Transverse colon (tissue), 4 donors: ENCODE results near the gene LRRN4. TPM values are rescaled to one million over a fixed set of nuclear protein-coding genes. Genes with fewer than 3 reads are reported as not detected.
"Not testable (repeated sequence)": the region's sequence is repeated elsewhere in the genome, so short reads cannot be mapped to it uniquely, and the experiment has no call there.

Experiments used
- DNase-seq: peaks from one replicate; pipeline ENCODE4 v3.0.0-alpha.2; 2019
- H3K27ac ChIP-seq, 4 donors: fragments of 200-600 bp; sonication (generic); 2 replicates each; pipeline ENCODE4 v1.5.1; 2016 to 2018; ENCODE audit warnings: inconsistent platforms in 4 of 4
- H3K27me3 ChIP-seq: fragments of 200-600 bp; sonication (generic); 2 replicates; pipeline ENCODE4 v1.5.1; 2017; ENCODE audit warnings: inconsistent platforms
- H3K36me3 ChIP-seq, 4 donors: fragments of 200-600 bp; sonication (generic); 2 replicates each; pipeline ENCODE4 v1.5.1; 2017 to 2019; ENCODE audit warnings: inconsistent platforms in 4 of 4
- H3K4me1 ChIP-seq, 4 donors: fragments of 200-600 bp; sonication (generic); 2 replicates each; pipeline ENCODE4 v1.5.1; 2017 to 2020; ENCODE audit warnings: inconsistent platforms in 4 of 4
- H3K4me3 ChIP-seq, 4 donors: fragments of 200-600 bp; sonication (generic); 1 replicate in 1 of 4; 2 replicates in 3 of 4; pipeline versions ENCODE4 v1.5.1 to v1.6.1; 2017 to 2019; ENCODE audit warnings: inconsistent platforms in 4 of 4
- H3K9me3 ChIP-seq, 2 donors: fragments of 200-600 bp; sonication (generic); 2 replicates each; pipeline ENCODE4 v1.5.1; 2017 to 2019; ENCODE audit warnings: inconsistent platforms in 2 of 2
- EP300 ChIP-seq: sonication (generic); formaldehyde crosslinking; IDR thresholded peaks from one replicate; pipeline ENCODE4 v1.6.1; 2017; ENCODE audit warnings: antibody characterized with exemption, low read depth
- POLR2A ChIP-seq: fragments of 450-650 bp; IDR thresholded peaks from one replicate; pipeline ENCODE4 v1.6.1; 2016; ENCODE audit warnings: antibody characterized with exemption, mild to moderate bottlenecking, moderate library complexity
- POLR2AphosphoS5 ChIP-seq, 3 donors: sonication (generic); formaldehyde crosslinking; IDR thresholded peaks; one replicate each; pipeline ENCODE4 v1.6.1; 2016; ENCODE audit warnings: antibody characterized with exemption in 3 of 3
- WGBS, 2 donors: methylation state at CpG; one replicate each; pipeline ENCODE4 v1.1.5; 2018; ENCODE audit warnings: low coverage in 1 of 2; 5-methylcytosine and 5-hydroxymethylcytosine counted together
- in situ Hi-C, 4 donors: fragments of 200-750 bp; cut with MboI; loops; one replicate each; pipeline versions ENCODE4 v1.15.0 to v1.15.1; 2017; ENCODE audit warnings: low sequenced_read_pairs in 3 of 4, low pct_ligation_motif_present in 1 of 4, low pct_unique_long_range_greater_than_20kb in 1 of 4
- intact Hi-C: fragments of 100-400 bp; cut with DNase I; formaldehyde crosslinking; loops from one replicate; pipeline ENCODE4 v1.15.1; 2023; ENCODE audit warnings: low total_unique reads
- total RNA-seq, 4 donors: library from RNA; depleted of rRNA; stranded (reverse); fragments of >200 nt; gene quantifications; one replicate each; pipeline ENCODE4 v1.1.0, GENCODE V29; 2016
- TF ChIP-seq, protein P1 (sequence below), 5 experiments: fragments of 200-600 bp in 3 of 5; fragments of 450-650 bp in 2 of 5; sonication (generic) in 3 of 5; IDR thresholded peaks; 1 replicate in 2 of 5; 2 replicates in 3 of 5; pipeline ENCODE4 v1.5.1; 2016 to 2017; ENCODE audit warnings: antibody characterized with exemption in 5 of 5, inconsistent platforms in 3 of 5, mild to moderate bottlenecking in 2 of 5, moderate library complexity in 1 of 5

Gene LRRN4
- total RNA-seq, 4 donors from 2014 or later = 0.48 TPM; not detected in 3

DNA sequence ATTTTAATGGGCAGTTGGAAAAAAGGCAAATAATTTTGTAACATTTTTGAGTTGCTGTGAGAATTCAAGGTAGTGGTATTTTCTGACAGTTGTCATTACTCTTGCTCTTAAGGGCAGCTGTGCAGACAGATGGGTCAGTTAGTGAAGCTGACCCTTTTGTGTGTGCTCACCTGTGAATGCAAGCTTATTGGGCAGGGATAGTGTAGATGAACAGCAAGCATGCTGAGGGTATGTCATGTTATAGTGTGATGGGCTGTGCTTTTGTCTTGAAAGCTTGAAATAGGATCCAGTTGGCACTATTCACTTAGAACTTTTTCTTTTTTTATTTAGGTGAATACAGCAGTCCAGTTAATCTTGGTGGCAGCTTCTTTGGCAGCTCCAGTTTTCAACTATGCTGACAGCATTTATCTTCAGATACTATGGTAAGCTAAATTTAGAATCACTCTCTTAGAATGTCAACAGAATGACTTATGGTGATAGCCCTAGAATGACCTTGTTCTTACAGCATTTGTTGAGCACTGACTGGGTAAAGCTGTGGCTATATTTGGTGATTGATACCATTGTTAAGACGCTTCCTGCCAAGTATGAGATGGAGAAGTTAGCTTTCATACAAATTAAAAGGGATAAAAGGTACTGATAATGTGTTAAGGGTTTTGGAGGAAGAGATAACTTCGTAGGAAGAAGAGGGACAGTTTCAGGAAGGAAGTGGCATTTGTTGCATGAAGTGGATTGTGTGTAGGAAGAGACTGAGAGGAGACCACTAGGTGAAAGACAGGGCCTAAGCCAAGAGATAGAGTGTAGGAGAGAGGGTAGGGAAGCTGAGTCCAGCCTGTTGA is 19.5 kb downstream of the LRRN4 start:
- H3K36me3 ChIP-seq = peaks cover 0 to 48% (median 7%) of the 10 kb centered on the region in 4 donors

DNA sequence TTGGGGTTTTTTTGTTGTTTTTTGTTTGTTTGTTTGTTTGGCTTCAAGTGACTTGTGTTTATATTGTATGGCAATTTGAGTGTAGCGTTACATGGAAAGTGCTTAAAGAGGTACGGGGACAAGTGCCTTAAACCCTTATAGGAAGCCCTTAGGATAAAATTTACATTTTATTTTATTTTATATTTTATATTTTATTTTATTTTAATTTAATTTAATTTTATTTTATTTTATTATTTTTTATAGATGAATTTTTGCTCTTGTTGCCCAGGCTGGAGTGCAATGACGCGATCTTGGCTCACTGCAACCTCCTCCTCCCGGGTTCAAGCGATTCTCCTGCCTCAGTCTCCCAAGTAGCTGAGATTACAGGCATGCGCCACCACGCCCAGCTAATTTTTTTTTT is 21.0 kb downstream of the LRRN4 start:
- H3K27ac ChIP-seq, in situ Hi-C loops, H3K27me3 ChIP-seq, intact Hi-C loops, H3K4me3 ChIP-seq, DNase-seq, H3K4me1 ChIP-seq, H3K9me3 ChIP-seq: not testable (repeated sequence)
- 98 to 100% methylated on average over 5 to 8 of the region's 8 CpGs for WGBS, 2 donors
- H3K36me3 ChIP-seq = peaks cover 0 to 42% (median 7%) of the 10 kb centered on the region in 4 donors

More for the DNA sequence above, 19.5 kb downstream of the LRRN4 start:
- no peaks in the 10 kb centered on the region for H3K9me3 ChIP-seq
- H3K27me3 ChIP-seq = no peaks in the 10 kb centered on the region
- in situ Hi-C loops (no loop called here), intact Hi-C loops (no loop called here)
- WGBS, 2 donors = 50 to 66% methylated on average over 1 to 2 of the region's 2 CpGs
- H3K4me3 ChIP-seq = no peak overlapping the region
- TF ChIP-seq POLR2AphosphoS5 (IDR thresholded peaks at IDR 0.05) (no peak), POLR2A (no peak), EP300 (no peak)
- TF ChIP-seq, protein P1, sequence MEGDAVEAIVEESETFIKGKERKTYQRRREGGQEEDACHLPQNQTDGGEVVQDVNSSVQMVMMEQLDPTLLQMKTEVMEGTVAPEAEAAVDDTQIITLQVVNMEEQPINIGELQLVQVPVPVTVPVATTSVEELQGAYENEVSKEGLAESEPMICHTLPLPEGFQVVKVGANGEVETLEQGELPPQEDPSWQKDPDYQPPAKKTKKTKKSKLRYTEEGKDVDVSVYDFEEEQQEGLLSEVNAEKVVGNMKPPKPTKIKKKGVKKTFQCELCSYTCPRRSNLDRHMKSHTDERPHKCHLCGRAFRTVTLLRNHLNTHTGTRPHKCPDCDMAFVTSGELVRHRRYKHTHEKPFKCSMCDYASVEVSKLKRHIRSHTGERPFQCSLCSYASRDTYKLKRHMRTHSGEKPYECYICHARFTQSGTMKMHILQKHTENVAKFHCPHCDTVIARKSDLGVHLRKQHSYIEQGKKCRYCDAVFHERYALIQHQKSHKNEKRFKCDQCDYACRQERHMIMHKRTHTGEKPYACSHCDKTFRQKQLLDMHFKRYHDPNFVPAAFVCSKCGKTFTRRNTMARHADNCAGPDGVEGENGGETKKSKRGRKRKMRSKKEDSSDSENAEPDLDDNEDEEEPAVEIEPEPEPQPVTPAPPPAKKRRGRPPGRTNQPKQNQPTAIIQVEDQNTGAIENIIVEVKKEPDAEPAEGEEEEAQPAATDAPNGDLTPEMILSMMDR (IDR thresholded peaks at IDR 0.05) = no peak
- no peaks in the 10 kb centered on the region for H3K4me1 ChIP-seq
- DNase-seq = no peak
- H3K27ac ChIP-seq = no peak overlapping the region

DNA sequence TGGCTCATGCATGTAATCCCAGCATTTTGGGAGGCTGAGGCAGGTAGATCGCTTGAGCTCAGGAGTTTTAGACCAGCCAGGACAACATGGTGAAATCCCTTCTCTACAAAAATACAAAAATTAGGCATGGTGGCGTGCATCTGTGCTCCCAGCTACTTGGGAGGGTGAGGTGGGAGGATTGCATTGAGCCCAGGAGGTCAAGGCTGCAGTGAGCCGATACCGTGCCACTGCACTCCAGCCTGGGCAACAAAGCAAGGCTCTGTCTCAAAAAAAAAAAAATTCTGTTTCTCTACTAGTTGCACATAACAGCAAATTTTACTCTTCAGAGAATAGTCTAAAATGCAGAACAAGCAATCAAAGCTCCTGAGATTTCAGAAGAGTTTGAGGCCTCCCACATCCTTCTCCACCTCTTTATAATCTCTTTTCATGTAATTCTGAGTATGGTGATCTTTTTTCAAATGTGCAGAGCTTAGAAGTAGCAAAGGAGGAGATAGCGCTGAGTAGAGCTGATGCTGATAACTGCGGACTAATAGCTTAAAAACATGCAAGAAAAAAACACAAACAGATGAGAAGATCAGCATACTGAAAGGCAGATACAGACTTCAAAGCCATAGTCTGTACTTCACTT is 23.3 kb downstream of the LRRN4 start:
- TF ChIP-seq EP300 (no peak), POLR2AphosphoS5 (IDR thresholded peaks at IDR 0.05) (no peak), POLR2A (no peak)
- TF ChIP-seq, protein P1 (IDR thresholded peaks at IDR 0.05) = no peak
- H3K27me3 ChIP-seq = no peaks in the 10 kb centered on the region
- no peak overlapping the region for H3K27ac ChIP-seq
- 89 to 91% methylated on average over 6 of the region's 6 CpGs for WGBS, 2 donors
- no peak for DNase-seq
- in situ Hi-C loops = no loop called here
- H3K4me1 ChIP-seq = no peaks in the 10 kb centered on the region
- H3K4me3 ChIP-seq = no peak overlapping the region
- H3K36me3 ChIP-seq = peaks cover 0 to 19% (median 2%) of the 10 kb centered on the region in 4 donors
- no peaks in the 10 kb centered on the region for H3K9me3 ChIP-seq
- intact Hi-C loops = no loop called here

DNA sequence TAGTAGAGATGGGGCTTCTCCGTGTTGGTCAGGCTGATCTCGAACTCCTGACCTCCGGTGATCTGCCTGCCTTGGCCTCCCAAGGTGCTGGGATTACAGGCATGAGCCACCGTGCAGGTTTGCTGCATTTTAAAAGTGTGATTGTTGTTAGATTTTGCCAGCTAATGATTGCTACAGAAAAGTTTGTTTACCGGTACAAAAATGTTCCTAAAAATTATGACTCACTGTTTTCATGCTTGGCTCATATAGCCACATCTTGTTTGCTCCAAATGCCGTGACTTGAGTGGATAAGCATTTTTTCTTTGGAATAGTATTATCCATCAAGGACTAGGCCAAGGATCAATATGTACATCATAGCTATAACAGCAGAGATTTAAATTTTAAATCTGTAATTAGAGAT is 24.3 kb downstream of the LRRN4 start:
- WGBS, 2 donors = 57 to 80% methylated on average over 1 to 6 of the region's 6 CpGs

More for the DNA sequence above, 24.3 kb downstream of the LRRN4 start:
- no peaks in the 10 kb centered on the region for H3K27me3 ChIP-seq
- H3K4me1 ChIP-seq = no peaks in the 10 kb centered on the region
- peaks cover 0 to 8% of the 10 kb centered on the region in 2 donors for H3K9me3 ChIP-seq
- TF ChIP-seq, protein P1 (IDR thresholded peaks at IDR 0.05) = no peak
- no peak for TF ChIP-seq EP300
- TF ChIP-seq POLR2AphosphoS5 (IDR thresholded peaks at IDR 0.05) = no peak
- no peak for TF ChIP-seq POLR2A
- peaks cover 0 to 19% (median 6%) of the 10 kb centered on the region in 4 donors for H3K36me3 ChIP-seq
- in situ Hi-C loops = no loop called here
- intact Hi-C loops = no loop called here
- H3K27ac ChIP-seq = no peak overlapping the region
- H3K4me3 ChIP-seq = no peak overlapping the region
- no peak for DNase-seq
